Nephron (organoid): ENCODE data around the gene STRBP.

ENCODE experiments used
- H3K27ac Mint-ChIP-seq, 3 experiments: 2 replicates each; pipeline ENCODE4 v1.8.0; 2020; ENCODE audit warnings: mixed read lengths in 3 of 3, mild to moderate bottlenecking in 2 of 3, moderate library complexity in 1 of 3
- H3K27me3 Mint-ChIP-seq: 2 replicates; pipeline ENCODE4 v1.8.0; 2021; ENCODE audit warnings: low read depth, mild to moderate bottlenecking, moderate library complexity, mixed read lengths
- H3K36me3 Mint-ChIP-seq: 2 replicates; pipeline ENCODE4 v1.8.0; 2020; ENCODE audit warnings: low read depth, mixed read lengths
- H3K4me1 Mint-ChIP-seq: 2 replicates; pipeline ENCODE4 v1.8.0; 2020; ENCODE audit warnings: mixed read lengths
- H3K4me3 Mint-ChIP-seq, 3 experiments: 2 replicates each; pipeline ENCODE4 v1.8.0; 2020; ENCODE audit warnings: mild to moderate bottlenecking in 3 of 3, mixed read lengths in 3 of 3, moderate library complexity in 2 of 3
- H3K9me3 Mint-ChIP-seq: 2 replicates; pipeline ENCODE4 v1.8.0; 2020; ENCODE audit warnings: mixed read lengths
- CTCF ChIP-seq, 3 experiments: fragments of 200-600 bp; sonication (generic); IDR thresholded peaks; one replicate each; pipeline ENCODE4 v1.5.0; 2021; ENCODE audit warnings: antibody characterized with exemption in 3 of 3; ENCODE audit not compliant: unreplicated experiment in 3 of 3

STRBP gene

GRCh38 chr9:123246534-123246933 is 21.9 kb downstream of the STRBP start:
- Mint-ChIP-seq H3K27ac (peak overlapping the region; percentile 21 to 77 (median 36)), H3K36me3 (peaks cover 8% of the 10 kb centered on the region), H3K9me3 (peaks cover 5% of the 10 kb centered on the region), H3K4me3 (no peak overlapping the region), H3K4me1 (peaks cover 12% of the 10 kb centered on the region), H3K27me3 (peaks cover 3% of the 10 kb centered on the region)
- TF ChIP-seq CTCF (IDR thresholded peaks at IDR 0.05; ENCODE audit: unreplicated experiment in 3 of 3): no peak

- peaks cover 9% of the 10 kb centered on the region for H3K4me1 Mint-ChIP-seq
- no peak for TF ChIP-seq CTCF (IDR thresholded peaks at IDR 0.05; ENCODE audit: unreplicated experiment in 3 of 3)
- peaks cover 3% of the 10 kb centered on the region for H3K27me3 Mint-ChIP-seq
- H3K36me3 Mint-ChIP-seq: peaks cover 14% of the 10 kb centered on the region
- H3K9me3 Mint-ChIP-seq: no peaks in the 10 kb centered on the region
- no peak overlapping the region for H3K27ac Mint-ChIP-seq
- H3K4me3 Mint-ChIP-seq: no peak overlapping the region
Measured at GRCh38 chr9:123239726-123240125, 28.7 kb downstream of the STRBP start.

GRCh38 chr9:123238365-123238764 is 30.0 kb downstream of the STRBP start:
- H3K27me3 Mint-ChIP-seq: peaks cover 3% of the 10 kb centered on the region
- no peak for TF ChIP-seq CTCF (IDR thresholded peaks at IDR 0.05; ENCODE audit: unreplicated experiment in 3 of 3)
- no peaks in the 10 kb centered on the region for H3K9me3 Mint-ChIP-seq
- H3K4me3 Mint-ChIP-seq: no peak overlapping the region
- peaks cover 9% of the 10 kb centered on the region for H3K4me1 Mint-ChIP-seq
- H3K36me3 Mint-ChIP-seq: peaks cover 9% of the 10 kb centered on the region
- H3K27ac Mint-ChIP-seq: peak overlapping the region in 1 of 3 experiments; percentile 49

GRCh38 chr9:123237220-123237619 is 31.2 kb downstream of the STRBP start:
- Mint-ChIP-seq H3K27ac (no peak overlapping the region), H3K4me3 (no peak overlapping the region), H3K36me3 (peaks cover 9% of the 10 kb centered on the region), H3K27me3 (peaks cover 3% of the 10 kb centered on the region), H3K4me1 (peaks cover 9% of the 10 kb centered on the region), H3K9me3 (no peaks in the 10 kb centered on the region)
- TF ChIP-seq CTCF (IDR thresholded peaks at IDR 0.05; ENCODE audit: unreplicated experiment in 3 of 3): no peak

- no peak for TF ChIP-seq CTCF (IDR thresholded peaks at IDR 0.05; ENCODE audit: unreplicated experiment in 3 of 3)
- no peak overlapping the region for H3K4me3 Mint-ChIP-seq
- peaks cover 4% of the 10 kb centered on the region for H3K36me3 Mint-ChIP-seq
- H3K9me3 Mint-ChIP-seq: no peaks in the 10 kb centered on the region
- no peaks in the 10 kb centered on the region for H3K27me3 Mint-ChIP-seq
- H3K4me1 Mint-ChIP-seq: peaks cover 9% of the 10 kb centered on the region
- H3K27ac Mint-ChIP-seq: no peak overlapping the region
Measured at GRCh38 chr9:123235448-123235847, 32.9 kb downstream of the STRBP start.

- H3K27me3 Mint-ChIP-seq: no peaks in the 10 kb centered on the region
- H3K36me3 Mint-ChIP-seq: peaks cover 4% of the 10 kb centered on the region
- no peak overlapping the region for H3K4me3 Mint-ChIP-seq
- H3K9me3 Mint-ChIP-seq: no peaks in the 10 kb centered on the region
- H3K27ac Mint-ChIP-seq: no peak overlapping the region
- no peak for TF ChIP-seq CTCF (IDR thresholded peaks at IDR 0.05; ENCODE audit: unreplicated experiment in 3 of 3)
- H3K4me1 Mint-ChIP-seq: peaks cover 9% of the 10 kb centered on the region
Measured at GRCh38 chr9:123234853-123235252, 33.5 kb downstream of the STRBP start.
